Smooth muscle cell (in vitro differentiated cells): ENCODE measurements around the gene CREBL2. TPM values are rescaled to one million over a fixed set of nuclear protein-coding genes. Genes with fewer than 3 reads are reported as not detected.

Experiments used
- DNase-seq: peaks from one replicate; lab custom pipeline; 2025; ENCODE audit not compliant: unreplicated experiment; lab: John Stamatoyannopoulos, UW
- H2AFZ ChIP-seq: fragments of 200-600 bp; sonication (generic); 2 replicates; pipeline ENCODE4 v1.6.0; 2016; ENCODE audit warnings: antibody characterized with exemption, low read depth, mild to moderate bottlenecking
- H3F3A ChIP-seq: fragments of 200-600 bp; sonication (generic); 2 replicates; pipeline ENCODE4 v1.6.0; 2017; ENCODE audit warnings: antibody characterized with exemption, low read depth
- H3K27ac ChIP-seq: fragments of 200-600 bp; sonication (generic); 2 replicates; pipeline ENCODE4 v1.5.1; 2016; ENCODE audit warnings: low read depth, mild to moderate bottlenecking
- H3K27me3 ChIP-seq: fragments of 200-600 bp; sonication (generic); 2 replicates; pipeline ENCODE4 v1.6.1; 2016; ENCODE audit warnings: low read depth, mild to moderate bottlenecking
- H3K36me3 ChIP-seq: fragments of 200-600 bp; sonication (generic); 2 replicates; pipeline ENCODE4 v1.5.1; 2016; ENCODE audit warnings: low read depth
- H3K4me1 ChIP-seq: fragments of 200-600 bp; sonication (generic); 2 replicates; pipeline ENCODE4 v1.5.1; 2016; ENCODE audit warnings: low read depth
- H3K4me2 ChIP-seq: fragments of 200-600 bp; sonication (generic); 2 replicates; pipeline ENCODE4 v1.6.0; 2016; ENCODE audit warnings: mild to moderate bottlenecking
- H3K4me3 ChIP-seq: fragments of 200-600 bp; sonication (generic); 2 replicates; pipeline ENCODE4 v1.5.1; 2016; ENCODE audit warnings: mild to moderate bottlenecking
- H3K79me2 ChIP-seq: fragments of 200-600 bp; sonication (generic); 2 replicates; pipeline ENCODE4 v1.6.0; 2016; ENCODE audit warnings: low read depth, mild to moderate bottlenecking
- H3K9ac ChIP-seq: fragments of 200-600 bp; sonication (generic); 2 replicates; pipeline ENCODE4 v1.6.0; 2016; ENCODE audit warnings: low read depth
- H3K9me3 ChIP-seq: fragments of 200-600 bp; sonication (generic); replicated peaks from 2 replicates; pipeline ENCODE4 v1.5.1; 2016; ENCODE audit warnings: low read depth
- H4K20me1 ChIP-seq: fragments of 200-600 bp; sonication (generic); 2 replicates; pipeline ENCODE4 v1.6.0; 2016; ENCODE audit warnings: low read depth
- WGBS: methylation state at CpG from one replicate; pipeline ENCODE4 v1.1.7; 2016; ENCODE audit warnings: low lambda C conversion rate; 5-methylcytosine and 5-hydroxymethylcytosine counted together
- polyA plus RNA-seq: library from polyadenylated mRNA; unstranded; fragments of >200 nt; fragmentation: Nextera tagmentation; extraction: Ambion mirVana; gene quantifications from 2 replicates; pipeline ENCODE4 v1.2.1, GENCODE V29; 2016
- total RNA-seq: library from RNA; depleted of rRNA; stranded (reverse); fragments of >200 nt; gene quantifications from 2 replicates; pipeline ENCODE4 v1.2.3, GENCODE V29; 2014
- TF ChIP-seq, protein P1 (sequence below): fragments of 200-600 bp; sonication (generic); IDR thresholded peaks from 2 replicates; pipeline ENCODE4 v1.5.1; 2017; ENCODE audit warnings: borderline replicate concordance, mild to moderate bottlenecking, antibody characterized with exemption; ENCODE audit not compliant: insufficient read depth, poor library complexity, severe bottlenecking

CREBL2 gene
- total and polyA plus RNA-seq, 2 experiments from 2014 or later = 4.2 to 6.6 TPM

DNA sequence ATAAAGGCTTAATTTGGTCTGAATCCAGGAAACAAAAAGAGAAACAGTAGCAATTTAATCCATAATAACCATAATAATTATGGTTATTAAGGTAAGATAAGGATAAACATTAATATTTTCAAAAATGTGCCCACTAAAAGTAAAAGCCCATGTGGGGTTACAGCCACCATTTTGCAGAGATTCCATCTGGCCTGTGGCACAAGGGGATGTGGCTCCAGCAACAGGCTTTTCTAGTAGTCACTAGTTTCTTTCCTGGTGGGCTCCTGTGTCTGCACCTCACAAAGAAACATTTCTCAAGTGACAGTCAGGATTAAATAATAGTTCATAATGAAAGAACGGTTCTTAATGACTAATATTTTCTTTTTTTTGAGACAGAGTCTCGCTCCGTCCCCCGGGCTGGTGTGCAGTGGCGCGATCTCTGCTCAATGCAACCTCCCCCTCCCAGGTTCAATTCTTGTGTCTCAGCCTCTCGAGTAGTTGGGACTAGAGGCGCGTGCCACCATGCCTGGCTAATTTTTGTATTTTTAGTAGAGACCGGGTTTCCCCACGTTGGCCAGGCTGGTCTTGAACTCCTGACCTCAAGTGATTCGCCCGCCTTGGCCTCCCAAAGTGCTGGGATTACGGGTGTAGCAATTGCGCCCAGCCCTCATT, 52.1 kb downstream of the CREBL2 start:
- Histone ChIP-seq H3K4me3 (no peak overlapping the region), H3K27ac (no peak overlapping the region), H3K4me1 (peaks cover 3% of the 10 kb centered on the region), H3K4me2 (no peak overlapping the region), H3K9ac (no peak overlapping the region), H3F3A (no peaks in the 10 kb centered on the region), H3K36me3 (no peaks in the 10 kb centered on the region), H3K27me3 (no peaks in the 10 kb centered on the region), H4K20me1 (no peaks in the 10 kb centered on the region), H3K79me2 (no peaks in the 10 kb centered on the region), H3K9me3 (no peaks in the 10 kb centered on the region), H2AFZ (no peak overlapping the region)
- TF ChIP-seq, protein P1, sequence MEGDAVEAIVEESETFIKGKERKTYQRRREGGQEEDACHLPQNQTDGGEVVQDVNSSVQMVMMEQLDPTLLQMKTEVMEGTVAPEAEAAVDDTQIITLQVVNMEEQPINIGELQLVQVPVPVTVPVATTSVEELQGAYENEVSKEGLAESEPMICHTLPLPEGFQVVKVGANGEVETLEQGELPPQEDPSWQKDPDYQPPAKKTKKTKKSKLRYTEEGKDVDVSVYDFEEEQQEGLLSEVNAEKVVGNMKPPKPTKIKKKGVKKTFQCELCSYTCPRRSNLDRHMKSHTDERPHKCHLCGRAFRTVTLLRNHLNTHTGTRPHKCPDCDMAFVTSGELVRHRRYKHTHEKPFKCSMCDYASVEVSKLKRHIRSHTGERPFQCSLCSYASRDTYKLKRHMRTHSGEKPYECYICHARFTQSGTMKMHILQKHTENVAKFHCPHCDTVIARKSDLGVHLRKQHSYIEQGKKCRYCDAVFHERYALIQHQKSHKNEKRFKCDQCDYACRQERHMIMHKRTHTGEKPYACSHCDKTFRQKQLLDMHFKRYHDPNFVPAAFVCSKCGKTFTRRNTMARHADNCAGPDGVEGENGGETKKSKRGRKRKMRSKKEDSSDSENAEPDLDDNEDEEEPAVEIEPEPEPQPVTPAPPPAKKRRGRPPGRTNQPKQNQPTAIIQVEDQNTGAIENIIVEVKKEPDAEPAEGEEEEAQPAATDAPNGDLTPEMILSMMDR = no peak
- no peak for DNase-seq
- WGBS = 97% methylated on average over 15 of the region's 15 CpGs

DNA sequence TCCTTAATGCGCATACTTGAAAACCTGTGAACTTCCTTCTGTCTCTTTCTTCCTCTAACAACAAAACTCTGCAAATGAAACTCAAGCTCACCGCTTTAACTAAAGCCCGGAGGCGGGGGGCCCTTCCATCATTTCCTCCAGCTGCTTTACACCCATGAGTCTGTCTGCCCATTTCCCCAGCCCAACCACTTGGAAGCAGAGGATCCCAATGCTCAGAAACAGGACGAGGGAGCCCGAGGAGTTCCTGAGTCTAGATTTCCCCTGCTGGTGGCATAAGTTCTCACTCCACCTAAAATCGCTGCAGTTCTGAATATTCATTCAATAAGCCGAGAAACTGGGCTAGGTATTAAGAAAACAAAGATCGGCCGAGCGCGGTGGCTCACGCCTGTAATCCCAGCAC, 53.5 kb downstream of the CREBL2 start:
- no peak overlapping the region for H3K4me2 ChIP-seq
- H3K79me2 ChIP-seq = no peaks in the 10 kb centered on the region
- H3K4me3 ChIP-seq = no peak overlapping the region
- no peaks in the 10 kb centered on the region for H3K36me3 ChIP-seq
- no peaks in the 10 kb centered on the region for H4K20me1 ChIP-seq
- H3K9ac ChIP-seq = no peak overlapping the region
- H3K27me3 ChIP-seq = no peaks in the 10 kb centered on the region
- H3K4me1 ChIP-seq = peaks cover 3% of the 10 kb centered on the region
- no peak overlapping the region for H3K27ac ChIP-seq
- DNase-seq = no peak
- TF ChIP-seq, protein P1 = no peak
- H3F3A ChIP-seq = no peaks in the 10 kb centered on the region
- H3K9me3 ChIP-seq = no peaks in the 10 kb centered on the region
- 75% methylated on average over 13 of the region's 13 CpGs for WGBS
- no peak overlapping the region for H2AFZ ChIP-seq

DNA sequence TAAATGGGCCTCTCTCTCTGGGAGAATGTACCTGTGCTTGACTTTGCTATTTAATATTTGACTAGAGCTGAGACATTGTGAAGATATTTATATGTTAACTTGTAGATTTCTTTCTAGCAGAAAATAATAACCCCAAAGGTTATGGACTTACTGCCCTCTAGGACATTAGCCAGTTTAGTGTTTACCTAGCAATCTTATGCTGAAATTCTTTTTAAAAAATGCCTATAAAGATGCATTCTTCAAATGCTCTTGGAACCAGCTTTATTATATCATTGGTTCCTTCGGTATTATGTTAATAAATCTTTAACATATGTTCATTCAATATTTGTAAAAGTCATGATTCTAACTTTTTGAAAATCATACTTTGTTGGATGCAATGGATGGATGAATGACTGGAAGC, 56.3 kb downstream of the CREBL2 start:
- no peak for DNase-seq
- WGBS = 93% methylated on average over 1 of the region's 1 CpG
- Histone ChIP-seq H3K4me2 (no peak overlapping the region), H3K4me1 (peaks cover 3% of the 10 kb centered on the region), H3K27me3 (no peaks in the 10 kb centered on the region), H2AFZ (no peak overlapping the region), H3K79me2 (no peaks in the 10 kb centered on the region), H3K9ac (no peak overlapping the region), H3K36me3 (no peaks in the 10 kb centered on the region), H3K4me3 (no peak overlapping the region), H4K20me1 (no peaks in the 10 kb centered on the region), H3K27ac (no peak overlapping the region), H3K9me3 (no peaks in the 10 kb centered on the region), H3F3A (no peaks in the 10 kb centered on the region)
- TF ChIP-seq, protein P1 = no peak

DNA sequence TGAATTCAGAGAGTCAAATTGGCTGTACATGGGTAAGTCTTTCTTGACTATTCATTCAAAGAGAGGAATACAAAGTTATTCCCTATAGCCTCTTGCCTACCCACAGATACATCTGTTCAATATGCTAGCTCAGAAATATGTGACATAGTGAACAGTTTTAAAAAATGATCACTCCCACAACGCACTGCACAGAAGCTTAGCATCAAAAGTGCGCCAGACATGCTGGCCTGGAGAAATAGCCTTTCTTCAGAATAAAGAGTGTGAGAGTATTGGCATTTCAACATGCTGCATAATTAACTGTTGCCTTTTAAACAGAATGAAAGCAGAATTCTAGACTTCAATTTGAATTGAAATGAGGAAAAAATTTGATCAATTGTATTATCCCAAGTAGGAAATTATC, 57.3 kb downstream of the CREBL2 start:
- Histone ChIP-seq H2AFZ (no peak overlapping the region), H3K4me3 (no peak overlapping the region), H4K20me1 (no peaks in the 10 kb centered on the region), H3K27ac (no peak overlapping the region), H3F3A (no peaks in the 10 kb centered on the region), H3K27me3 (no peaks in the 10 kb centered on the region), H3K9me3 (no peaks in the 10 kb centered on the region), H3K9ac (no peak overlapping the region), H3K36me3 (no peaks in the 10 kb centered on the region), H3K4me1 (peaks cover 3% of the 10 kb centered on the region), H3K4me2 (no peak overlapping the region), H3K79me2 (no peaks in the 10 kb centered on the region)
- DNase-seq = no peak
- WGBS = 100% methylated on average over 2 of the region's 2 CpGs
- TF ChIP-seq, protein P1 = no peak
